T-helper 22 cell (primary cell): ENCODE data around the gene ABT1.
"Not testable (repeated sequence)": the region's sequence is repeated elsewhere in the genome, so short reads cannot be mapped to it uniquely, and the experiment has no call there.

Experiments used
- DNase-seq: peaks from one replicate; pipeline ENCODE4 v3.0.0-alpha.2; 2020; ENCODE audit warnings: low read depth

The ABT1 gene

DNA sequence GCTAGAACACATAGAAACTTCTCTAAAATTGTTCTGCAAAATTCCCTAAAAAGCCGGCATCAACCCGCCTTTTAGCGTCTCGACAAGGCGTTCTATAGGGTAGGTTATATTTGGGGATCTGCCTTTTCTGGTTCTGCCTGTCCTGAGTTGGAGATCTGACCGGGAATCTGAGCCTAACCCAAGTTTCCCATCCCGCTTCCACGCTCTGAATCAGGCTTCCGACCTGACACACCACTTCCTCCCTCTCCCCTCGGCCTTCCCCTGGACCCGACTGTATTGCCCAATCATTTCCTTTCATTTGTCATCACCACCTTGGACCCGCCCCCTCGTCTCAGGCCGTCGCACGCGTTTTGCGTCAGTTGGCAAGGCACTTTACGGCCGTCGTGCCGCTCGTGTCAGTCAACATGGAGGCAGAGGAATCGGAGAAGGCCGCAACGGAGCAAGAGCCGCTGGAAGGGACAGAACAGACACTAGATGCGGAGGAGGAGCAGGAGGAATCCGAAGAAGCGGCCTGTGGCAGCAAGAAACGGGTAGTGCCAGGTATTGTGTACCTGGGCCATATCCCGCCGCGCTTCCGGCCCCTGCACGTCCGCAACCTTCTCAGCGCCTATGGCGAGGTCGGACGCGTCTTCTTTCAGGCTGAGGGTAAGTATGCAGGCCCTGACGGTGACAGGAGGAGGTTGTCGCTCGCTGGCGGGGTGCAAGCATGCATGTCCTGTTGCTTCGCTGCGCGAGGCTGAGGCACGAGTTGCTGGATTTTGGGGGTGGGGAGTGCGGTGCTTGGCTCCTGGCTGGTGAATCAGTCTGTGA, at the start of gene ABT1:
ABT1 (plus strand) TSS at position 375 of the 810 bp plus-strand sequence; CDS start at position 405, 30 bp downstream.
- DNase-seq: peak; percentile 95

DNA sequence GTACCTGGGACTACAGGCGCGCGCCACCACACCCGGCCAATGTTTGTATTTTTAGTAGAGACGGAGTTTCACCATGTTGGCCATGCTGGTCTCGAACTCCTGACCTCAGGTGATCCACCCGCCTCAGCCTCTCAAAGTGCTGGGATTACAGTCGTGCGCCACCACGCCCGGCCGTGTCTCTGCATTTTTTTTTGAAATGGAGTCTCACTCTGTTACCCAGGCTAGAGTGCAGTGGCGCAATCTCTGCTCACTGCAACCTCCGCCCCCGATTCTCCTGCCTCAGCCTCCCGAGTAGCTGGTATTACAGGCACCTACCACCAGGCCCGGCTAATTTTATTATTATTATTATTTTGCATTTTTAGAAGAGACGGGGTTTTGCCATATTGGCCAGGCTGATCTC, 49.4 kb upstream of the ABT1 start:
- DNase-seq: not testable (repeated sequence)

DNA sequence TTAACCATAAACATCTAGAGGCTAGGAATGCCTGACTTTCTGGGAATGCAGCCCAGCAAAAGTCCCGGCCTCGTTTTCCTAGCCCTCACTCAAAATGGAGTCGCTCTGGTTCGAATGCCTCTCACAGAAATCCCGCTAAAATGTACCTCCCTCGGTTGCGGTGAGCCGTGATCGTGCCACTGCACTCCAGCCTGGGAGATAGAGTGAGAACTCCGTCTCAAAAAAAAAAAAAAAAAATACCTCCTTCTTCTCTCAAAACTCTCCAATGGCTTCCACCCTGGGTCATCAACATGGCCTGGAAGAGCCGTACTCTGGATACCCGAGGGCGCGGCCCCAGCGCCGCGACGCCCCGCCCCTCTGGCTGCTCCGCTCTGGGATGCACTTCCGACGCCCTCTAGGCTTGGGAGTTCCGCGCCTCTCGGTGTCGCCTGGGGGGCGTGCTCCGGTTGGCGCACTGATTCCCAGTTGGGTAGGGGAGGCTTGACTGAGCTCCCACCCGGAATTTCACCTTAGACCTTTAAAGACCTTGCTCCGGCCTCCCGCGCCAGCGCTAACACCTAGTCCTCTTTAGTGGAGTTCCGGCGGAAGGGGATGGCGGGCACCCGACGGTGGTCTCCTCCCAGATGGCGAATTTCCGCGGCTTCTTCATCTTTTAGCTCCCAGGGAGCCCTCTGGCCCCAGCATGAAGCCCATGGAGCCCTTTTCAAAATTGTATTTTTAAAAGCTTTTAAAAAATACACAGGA, 46.3 kb upstream of the ABT1 start:
- peak; percentile 32 for DNase-seq

DNA sequence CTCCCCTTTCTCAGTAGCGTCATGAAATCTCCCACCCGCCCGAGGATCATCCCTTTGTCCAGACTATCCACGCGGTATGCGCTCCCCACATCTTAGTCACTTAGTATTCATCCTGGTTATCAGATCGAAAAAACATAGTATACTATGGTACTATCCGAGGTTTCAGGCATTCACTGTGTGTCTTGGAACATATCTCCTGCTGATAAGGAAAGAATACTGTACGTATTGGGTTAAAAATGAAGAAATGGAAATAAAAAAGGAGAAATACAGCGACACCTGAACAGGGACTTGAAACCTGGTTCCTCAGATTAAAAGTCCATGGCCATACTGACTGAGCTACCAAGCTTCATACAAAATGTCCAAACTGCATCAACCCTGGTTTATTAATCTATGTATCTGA, 44.5 kb upstream of the ABT1 start:
- DNase-seq: no peak

DNA sequence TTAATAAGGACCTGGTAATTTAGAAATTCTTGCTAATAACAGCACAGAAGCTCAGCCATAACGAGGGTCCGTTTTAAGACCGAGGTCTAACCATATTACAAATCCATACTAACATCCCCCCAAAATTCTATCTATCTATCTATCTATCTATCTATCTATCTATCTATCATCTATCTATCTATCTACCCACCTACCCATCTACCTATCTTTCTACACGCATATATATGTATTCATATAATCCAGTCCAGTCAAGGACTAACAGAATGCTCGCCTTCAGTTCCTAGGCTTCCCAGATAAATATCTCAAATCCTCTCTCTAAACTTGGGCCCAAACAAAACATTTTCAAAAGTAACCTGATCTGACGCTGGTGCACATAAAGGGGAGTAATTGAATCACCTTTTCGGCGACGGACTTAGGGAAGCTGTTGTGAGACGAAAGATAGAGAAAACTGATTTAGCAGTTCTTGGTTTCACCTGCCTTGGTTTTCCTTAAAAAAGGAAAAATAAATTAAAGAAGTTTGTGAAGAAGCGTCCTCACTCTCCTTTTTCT, 44.0 kb upstream of the ABT1 start:
- DNase-seq: no peak

DNA sequence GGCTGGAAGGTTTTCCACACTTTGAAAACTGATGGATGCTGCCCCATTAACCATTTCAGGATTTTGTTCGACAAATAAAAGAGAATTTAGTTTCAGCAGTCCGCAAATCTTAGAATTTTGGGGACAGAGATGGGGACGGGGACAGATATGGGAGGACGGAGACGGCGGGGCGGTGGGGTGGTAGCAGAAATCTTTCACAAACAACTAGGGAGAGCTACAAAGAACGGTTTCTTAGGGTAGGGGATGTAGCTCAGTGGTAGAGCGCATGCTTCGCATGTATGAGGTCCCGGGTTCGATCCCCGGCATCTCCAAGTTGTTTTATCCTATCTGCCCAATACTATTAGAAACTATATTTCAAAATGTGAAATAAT, 43.5 kb upstream of the ABT1 start:
- peak; percentile 33 for DNase-seq

DNA sequence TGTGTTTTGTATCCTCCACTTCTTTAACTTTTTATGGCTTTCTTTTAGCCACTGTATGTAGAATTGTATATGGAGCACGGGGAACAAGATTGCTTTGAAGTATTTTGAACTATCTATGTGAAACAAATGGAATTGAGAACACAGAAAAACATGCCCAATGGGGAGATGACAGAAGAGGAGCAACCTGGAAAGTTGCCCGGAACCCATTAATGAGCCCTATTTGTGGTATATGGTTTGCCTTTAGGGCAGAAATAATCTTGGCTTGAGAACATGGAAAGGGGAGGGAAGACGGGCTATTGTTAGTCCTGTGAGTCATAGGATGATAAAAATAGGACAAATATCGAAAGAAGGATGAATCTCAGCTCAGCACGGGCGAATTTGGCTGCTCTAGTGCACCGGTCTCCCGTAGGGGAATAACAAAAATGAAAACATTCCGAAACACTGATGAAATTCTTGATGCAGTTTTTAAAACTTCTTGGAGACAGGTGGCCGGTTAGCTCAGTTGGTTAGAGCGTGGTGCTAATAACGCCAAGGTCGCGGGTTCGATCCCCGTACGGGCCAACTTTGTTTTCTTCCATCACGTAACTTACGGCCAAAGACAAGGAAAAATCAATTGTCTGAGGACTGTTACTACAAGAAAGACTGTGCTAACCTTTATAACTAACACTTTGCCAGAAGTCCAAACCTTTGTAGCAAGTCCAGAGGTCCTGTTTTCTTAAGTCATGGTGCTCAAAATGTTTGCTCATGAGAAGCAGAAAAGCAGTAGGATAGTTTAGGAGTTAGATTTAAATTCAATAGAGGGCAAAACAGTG, 42.9 kb upstream of the ABT1 start:
- peak; percentile 50 for DNase-seq

DNA sequence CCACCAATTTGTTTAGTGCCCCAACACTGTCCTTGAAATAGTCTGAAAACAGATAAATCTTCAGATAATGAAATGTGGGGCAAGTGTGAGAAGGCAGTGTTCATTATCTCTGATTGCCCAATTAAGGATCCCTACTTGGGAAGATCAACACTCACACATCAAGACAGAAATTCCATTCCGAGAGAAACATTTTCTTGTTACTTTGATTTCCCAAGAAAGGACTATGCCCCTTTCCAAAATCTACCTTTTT, 42.4 kb upstream of the ABT1 start:
- no peak for DNase-seq

DNA sequence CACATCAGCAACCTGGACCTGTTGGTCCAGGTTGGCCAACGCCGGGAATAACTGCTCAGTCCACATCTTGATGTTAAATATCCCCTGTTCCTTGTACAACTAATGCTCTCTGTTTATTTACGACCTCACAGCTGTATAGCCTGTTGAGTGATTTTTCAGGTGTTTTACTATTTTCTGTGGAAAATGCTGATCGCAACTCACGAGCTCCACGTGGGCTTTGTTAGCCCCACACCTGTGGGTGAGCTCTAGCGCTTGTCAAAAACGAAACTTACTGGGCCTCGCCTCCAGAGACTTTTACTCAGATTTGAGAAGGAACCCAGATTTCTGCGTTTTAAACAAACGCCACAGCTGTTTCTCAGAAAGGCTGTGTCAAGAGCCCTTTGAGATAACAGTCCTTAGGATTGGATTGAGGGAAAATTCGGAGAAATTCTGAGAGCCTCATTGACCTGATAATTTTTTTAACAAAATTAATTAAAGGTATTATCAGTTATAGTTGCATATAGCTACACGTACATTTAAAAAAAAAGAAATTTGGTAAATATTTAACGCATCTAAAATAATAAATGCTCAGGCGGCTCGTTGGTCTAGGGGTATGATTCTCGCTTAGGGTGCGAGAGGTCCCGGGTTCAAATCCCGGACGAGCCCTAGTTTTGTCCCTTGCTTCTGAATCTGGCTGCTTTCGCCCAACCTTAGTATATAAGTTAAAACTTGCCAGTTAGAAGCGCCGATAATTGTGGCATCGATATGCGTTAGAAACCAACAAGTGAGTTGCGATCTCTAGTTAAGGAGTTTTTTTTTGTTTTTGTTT, 41.9 kb upstream of the ABT1 start:
- DNase-seq: peak; percentile 32

DNA sequence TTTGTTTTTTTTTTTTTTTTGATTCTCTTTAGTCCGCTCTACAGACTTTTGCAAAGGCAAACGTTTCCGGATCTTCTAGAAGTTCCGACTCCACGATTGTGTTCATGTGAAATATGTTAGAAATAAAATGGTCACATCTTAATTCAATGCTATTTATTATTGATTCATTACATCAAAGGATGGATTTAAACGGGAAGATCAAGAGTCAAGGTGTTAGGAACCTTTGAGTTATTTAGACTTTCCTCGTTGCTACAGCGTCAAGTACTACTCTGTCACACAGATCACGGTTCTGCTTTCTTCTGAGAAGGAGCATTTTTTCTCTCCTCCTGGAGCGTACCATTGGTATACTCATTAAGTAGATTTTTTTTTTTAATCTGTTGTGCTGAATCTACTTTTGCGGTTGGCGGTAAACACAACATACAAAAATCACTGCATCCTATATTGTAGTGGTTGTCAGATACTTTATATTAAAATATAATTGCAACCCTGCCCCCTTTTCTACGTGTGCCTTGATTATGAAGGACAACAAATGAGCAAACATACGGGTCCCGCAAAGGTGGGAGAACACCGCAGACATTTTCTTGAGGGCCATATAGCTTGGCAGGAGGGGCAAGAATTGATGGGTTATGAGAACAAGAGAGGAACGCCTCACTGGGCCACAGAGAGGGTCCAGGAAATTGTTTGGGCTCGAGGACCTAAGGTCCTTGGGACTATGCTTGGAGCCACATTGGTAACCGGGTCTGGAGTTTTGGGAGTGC, 41.1 kb upstream of the ABT1 start:
- no peak for DNase-seq

DNA sequence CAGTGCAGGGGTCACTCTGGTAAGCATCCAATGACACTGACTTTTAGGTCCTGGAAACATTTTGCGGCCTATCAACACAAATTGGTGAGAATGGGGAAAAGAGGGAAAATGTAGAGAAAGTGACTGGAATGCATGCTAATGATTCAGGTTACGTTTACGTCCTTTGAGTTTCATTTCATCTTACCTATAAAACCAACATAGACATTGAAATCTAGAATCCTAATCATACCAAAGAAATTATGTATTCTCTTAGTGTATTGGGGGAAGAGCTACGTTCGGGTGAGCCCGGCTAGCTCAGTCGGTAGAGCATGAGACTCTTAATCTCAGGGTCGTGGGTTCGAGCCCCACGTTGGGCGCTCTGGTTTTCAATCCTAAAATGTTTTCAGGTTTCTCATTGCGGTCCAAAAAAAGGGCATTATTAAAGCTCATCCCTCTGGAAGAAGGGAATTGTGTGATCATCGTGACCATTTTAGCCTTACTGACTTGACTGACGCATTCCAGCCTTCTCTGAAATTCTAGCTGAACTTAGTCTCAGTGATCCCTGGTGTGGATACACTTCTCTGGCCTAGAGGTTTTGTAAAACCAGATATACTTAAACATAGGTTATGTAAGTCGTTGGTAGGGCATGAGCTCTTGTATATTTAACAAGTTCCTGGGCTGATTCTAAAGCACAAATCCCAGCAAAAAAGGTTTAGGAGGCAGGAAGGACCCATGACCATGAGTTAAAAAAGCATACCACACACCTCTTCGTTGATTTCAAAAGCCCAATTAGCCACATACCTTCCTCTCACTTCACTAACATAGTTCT, 40.3 kb upstream of the ABT1 start:
- DNase-seq: no peak

DNA sequence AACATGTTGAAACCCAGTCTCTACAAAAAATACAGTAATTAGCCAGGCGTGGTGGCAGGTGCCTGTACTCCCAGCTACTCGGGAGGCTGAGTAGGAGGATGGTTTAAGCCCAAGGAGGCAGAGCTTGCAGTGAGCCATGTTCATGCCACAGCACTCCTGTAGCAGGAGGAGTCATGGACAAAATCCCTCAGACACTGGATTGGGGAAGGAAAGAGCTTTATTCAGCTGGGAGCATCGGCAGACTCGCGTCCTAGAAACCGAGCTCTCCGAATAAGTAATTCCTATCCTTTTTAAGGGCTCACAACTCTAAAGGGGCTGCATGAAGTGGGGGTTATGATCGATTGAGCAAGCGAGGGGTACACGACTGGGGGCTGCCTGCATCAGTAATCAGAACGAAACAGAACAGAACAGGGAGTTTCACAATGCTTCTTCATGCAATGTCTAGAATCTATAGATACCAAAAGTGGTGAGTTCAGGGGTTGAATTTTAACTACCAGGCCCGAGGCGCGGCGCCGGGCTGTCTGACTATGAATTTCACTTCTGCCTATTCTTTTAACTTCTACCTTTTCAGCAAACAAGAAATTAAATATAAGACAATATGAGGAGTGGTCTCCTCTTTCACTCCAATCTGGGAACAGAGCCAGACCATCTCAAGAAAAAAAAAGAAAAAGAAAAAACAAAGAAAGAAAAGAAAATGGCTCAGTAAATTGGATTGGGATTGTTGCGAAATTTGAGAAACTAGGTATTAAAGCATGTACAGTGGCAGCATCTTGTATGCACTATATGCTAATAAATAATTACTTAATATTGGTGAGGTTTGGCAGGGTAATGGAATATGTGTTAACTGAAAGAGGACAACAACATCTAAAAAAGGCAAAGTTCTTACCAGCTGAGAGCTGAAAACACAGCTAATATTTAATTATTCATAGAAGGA, 35.0 kb upstream of the ABT1 start:
- no peak for DNase-seq

DNA sequence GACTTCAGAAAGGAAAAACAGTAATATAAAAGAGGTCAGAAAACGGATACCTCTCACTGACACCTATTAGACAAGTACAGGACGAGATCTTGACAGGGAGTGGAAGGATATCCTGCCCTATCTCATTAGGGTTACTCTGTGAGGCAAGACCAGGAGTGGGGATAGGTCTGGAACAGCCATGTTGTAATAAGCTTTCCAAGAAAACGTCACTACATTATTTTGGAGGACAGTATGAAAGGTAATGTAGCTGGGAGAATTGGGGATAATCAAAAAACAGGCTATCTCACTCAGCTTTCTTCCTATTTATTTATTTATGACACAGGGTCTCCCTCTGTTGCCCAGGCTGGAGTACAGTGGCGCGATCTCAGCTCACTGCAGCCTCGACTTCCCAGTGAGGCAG, 33.3 kb upstream of the ABT1 start:
- no peak for DNase-seq

DNA sequence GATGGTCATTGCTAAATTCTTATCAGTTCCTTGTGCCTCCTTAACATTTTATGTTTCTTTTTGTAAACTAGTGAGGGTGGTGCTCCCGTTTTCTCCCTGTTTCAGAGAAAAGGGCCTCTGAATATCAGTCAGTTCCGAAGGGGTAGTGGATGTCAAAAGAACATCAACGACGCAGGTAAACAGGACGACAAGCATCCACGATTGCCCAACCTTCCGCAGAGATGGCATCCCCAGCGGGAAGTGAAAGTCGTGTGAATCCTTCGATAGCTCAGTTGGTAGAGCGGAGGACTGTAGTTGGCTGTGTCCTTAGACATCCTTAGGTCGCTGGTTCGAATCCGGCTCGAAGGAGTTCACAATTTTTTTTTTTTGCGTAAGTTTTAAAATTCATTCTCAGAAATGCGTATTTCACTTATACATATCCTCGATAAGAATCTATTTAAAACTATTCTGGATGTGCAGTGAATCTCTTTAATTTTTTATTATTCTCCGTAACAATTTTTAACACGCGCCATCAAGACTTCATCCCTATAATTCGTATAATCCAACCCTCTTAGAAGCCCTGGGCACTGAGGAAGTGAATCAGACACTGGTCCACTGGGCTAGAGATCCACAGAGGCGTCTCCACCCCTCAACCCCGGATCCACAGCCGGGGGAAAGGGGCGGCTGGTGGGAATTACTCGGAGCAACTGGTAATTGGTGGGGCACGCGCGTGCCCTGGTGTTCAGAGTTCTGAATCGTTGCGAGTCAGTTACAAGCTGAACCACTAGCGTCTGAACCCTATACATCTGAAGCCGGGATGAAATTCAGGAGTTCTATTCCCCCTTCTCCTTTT, 27.9 kb upstream of the ABT1 start:
- DNase-seq: peak; percentile 88

DNA sequence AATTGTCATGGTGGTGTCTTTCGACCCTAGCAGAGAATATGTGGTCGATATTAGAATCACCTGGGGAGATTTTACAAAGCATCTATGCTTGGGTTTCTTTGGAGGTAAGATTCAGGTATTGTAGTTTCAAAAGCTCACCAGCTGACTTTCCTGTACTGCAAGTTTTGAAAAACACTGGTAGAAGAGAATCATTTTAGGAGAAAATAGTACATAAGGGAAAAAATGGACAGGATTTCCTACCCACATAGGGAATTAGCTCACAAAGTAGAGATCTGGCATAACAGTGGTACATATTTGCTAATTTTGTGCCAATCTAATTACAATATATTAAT, 27.4 kb upstream of the ABT1 start:
- DNase-seq: no peak

DNA sequence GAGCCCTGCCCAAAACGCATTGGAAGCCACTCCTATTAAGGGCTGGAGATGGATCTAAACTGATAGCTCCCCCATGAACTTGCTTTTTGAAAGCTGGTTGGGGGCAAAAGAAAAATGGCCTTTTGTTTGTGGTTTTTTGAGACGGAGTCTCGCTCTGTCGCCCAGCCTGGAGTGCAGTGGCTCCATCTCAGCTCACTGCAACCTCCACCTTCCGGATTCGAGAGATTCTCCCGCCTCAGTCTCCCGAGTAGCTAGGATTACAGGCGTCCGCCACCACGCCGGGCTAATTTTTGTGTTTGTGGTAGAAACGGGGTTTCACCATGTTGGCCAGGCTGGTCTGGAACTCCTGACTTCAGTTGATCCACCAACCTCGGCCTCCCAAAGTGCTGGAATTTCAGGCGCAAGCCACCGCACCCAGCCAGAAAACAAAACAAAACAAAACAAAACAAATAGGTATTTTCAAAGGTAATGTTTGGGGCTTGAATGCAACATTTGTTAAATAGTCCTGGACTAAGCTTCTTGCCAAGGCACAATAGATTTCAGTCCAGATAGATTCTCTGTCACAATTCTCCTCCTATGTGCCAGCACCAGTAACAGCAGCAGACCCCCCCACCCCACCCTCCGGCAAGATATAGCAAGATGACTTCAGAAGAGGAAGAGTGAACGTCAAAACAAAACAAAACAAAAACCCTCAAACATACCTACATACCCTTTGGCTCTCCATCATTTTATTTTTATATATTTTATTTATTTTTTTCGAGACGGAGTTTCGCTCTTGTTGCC, 26.5 kb upstream of the ABT1 start:
- DNase-seq: no peak

DNA sequence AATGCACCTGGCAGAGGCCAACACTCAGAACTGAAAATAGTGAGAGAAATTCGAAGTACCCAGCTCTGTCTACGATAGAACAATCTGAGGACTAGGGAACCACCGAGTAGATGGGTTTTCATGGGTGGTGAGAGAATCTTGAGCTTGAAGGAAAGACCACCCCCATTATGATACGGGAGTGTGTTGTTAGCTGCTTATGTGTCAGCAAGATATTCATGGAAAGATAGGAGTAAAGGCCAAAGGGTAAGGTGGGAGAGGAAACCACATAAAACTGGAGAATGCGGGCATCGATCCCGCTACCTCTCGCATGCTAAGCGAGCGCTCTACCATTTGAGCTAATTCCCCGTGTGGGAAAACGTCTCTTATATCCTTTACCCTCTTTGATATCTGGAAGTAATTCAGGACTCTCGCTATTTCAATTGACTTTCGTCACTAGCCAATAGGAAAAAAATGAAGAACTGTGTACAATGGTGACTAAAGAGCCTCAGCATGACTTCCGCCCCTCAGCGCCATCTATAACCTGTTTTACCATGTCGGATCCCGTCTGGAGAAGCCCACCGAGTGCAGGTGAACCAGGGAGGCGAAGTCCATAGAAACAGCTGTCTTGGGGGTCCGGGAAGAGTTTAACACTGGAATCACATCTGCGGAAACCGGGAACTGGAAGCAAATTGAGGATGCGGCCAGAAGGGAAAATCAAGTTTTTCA, 25.0 kb upstream of the ABT1 start:
- DNase-seq: no peak
